ENCODE measurements around the gene ZBTB40.

ZBTB40 gene

GRCh38 chr1:22436948-22437347 is 14.7 kb upstream of the ZBTB40 start:
- Histone ChIP-seq H3K4me3 (ENCODE audit: severe bottlenecking) (no peak overlapping the region), H3K4me1 (ENCODE audit: insufficient read depth, poor library complexity, severe bottlenecking) (no peaks in the 10 kb centered on the region), H3K27me3 (ENCODE audit: insufficient read depth, poor library complexity, severe bottlenecking) (peaks cover 4% of the 10 kb centered on the region), H3K27ac (ENCODE audit: poor library complexity, severe bottlenecking) (no peak overlapping the region), H3K9me3 (ENCODE audit: severe bottlenecking) (peaks cover 6% of the 10 kb centered on the region), H3K36me3 (ENCODE audit: low read depth) (no peaks in the 10 kb centered on the region)
- TF ChIP-seq, protein P1, sequence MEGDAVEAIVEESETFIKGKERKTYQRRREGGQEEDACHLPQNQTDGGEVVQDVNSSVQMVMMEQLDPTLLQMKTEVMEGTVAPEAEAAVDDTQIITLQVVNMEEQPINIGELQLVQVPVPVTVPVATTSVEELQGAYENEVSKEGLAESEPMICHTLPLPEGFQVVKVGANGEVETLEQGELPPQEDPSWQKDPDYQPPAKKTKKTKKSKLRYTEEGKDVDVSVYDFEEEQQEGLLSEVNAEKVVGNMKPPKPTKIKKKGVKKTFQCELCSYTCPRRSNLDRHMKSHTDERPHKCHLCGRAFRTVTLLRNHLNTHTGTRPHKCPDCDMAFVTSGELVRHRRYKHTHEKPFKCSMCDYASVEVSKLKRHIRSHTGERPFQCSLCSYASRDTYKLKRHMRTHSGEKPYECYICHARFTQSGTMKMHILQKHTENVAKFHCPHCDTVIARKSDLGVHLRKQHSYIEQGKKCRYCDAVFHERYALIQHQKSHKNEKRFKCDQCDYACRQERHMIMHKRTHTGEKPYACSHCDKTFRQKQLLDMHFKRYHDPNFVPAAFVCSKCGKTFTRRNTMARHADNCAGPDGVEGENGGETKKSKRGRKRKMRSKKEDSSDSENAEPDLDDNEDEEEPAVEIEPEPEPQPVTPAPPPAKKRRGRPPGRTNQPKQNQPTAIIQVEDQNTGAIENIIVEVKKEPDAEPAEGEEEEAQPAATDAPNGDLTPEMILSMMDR (IDR thresholded peaks at IDR 0.05; ENCODE audit: poor library complexity, severe bottlenecking), result no peak
- DNase-seq (ENCODE audit: low spot score), result no peak
- no peak for ATAC-seq (ENCODE audit: low read depth)

GRCh38 chr1:22437573-22437972 is 14.1 kb upstream of the ZBTB40 start:
- no peaks in the 10 kb centered on the region for H3K4me1 ChIP-seq (ENCODE audit: insufficient read depth, poor library complexity, severe bottlenecking)
- no peak overlapping the region for H3K27ac ChIP-seq (ENCODE audit: poor library complexity, severe bottlenecking)
- TF ChIP-seq, protein P1 (IDR thresholded peaks at IDR 0.05; ENCODE audit: poor library complexity, severe bottlenecking), result no peak
- peaks cover 6% of the 10 kb centered on the region for H3K9me3 ChIP-seq (ENCODE audit: severe bottlenecking)
- peaks cover 4% of the 10 kb centered on the region for H3K27me3 ChIP-seq (ENCODE audit: insufficient read depth, poor library complexity, severe bottlenecking)
- ATAC-seq (ENCODE audit: low read depth) (no peak), DNase-seq (ENCODE audit: low spot score) (no peak)
- no peaks in the 10 kb centered on the region for H3K36me3 ChIP-seq (ENCODE audit: low read depth)
- no peak overlapping the region for H3K4me3 ChIP-seq (ENCODE audit: severe bottlenecking)

DNA sequence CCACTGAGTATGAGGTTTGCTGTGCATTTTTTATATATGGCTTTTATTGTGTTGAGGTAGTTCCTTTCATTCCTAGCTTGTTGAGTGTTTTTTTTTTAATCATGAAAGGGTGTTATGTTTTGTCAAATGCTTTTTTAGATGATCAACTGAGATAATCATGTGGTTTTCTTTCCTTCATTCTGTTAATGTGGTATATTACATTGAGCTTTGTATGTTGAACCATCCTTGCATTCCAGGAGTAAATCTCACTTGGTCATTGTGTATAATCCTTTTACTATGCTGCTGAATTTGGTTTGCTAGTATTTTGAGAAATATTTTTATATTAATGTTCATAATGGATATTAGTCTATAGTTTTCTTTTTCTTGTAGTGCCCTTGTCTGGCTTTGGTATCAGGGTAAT is 11.1 kb upstream of the ZBTB40 start:
- TF ChIP-seq, protein P1 (IDR thresholded peaks at IDR 0.05; ENCODE audit: poor library complexity, severe bottlenecking), result no peak
- no peak for DNase-seq (ENCODE audit: low spot score)
- ATAC-seq (ENCODE audit: low read depth), result no peak
- H3K27ac ChIP-seq (ENCODE audit: poor library complexity, severe bottlenecking), result no peak overlapping the region
- no peaks in the 10 kb centered on the region for H3K4me1 ChIP-seq (ENCODE audit: insufficient read depth, poor library complexity, severe bottlenecking)
- no peaks in the 10 kb centered on the region for H3K36me3 ChIP-seq (ENCODE audit: low read depth)
- H3K4me3 ChIP-seq (ENCODE audit: severe bottlenecking), result no peak overlapping the region
- no peaks in the 10 kb centered on the region for H3K27me3 ChIP-seq (ENCODE audit: insufficient read depth, poor library complexity, severe bottlenecking)
- peaks cover 6% of the 10 kb centered on the region for H3K9me3 ChIP-seq (ENCODE audit: severe bottlenecking)

DNA sequence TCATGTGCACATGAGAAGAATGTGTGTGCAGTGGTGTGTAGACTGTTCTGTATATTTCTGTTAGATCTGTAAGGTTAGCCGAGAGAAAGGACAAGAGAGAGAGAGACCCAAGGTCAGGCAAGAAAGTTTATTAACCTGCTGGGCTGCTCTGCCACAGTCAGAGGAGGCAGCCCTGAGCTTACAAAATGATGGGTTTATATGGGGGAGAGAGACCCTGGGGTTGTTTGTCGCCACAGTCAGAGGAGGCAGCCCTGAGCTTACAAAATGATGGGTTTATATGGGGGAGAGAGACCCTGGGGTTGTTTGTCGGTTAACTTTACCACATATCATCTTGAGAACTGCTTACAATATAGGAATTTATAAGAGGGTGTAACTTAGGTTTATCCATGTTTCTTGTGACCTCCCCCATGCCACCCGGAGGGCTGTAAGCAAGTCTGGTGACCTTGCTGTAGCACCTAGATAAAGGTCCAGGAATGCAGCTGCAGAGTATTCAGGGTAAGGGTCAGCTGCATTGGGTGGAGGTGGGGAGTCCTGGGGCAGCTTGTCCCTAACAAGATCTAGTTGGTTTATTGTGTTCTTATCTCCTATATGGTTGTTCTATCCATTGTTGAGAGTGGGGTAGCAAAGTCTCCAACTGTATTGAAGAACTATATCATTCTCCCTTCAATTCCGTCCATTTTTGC is 9.3 kb upstream of the ZBTB40 start:
- Histone ChIP-seq H3K27ac (ENCODE audit: poor library complexity, severe bottlenecking) (no peak overlapping the region), H3K9me3 (ENCODE audit: severe bottlenecking) (peaks cover 6% of the 10 kb centered on the region), H3K27me3 (ENCODE audit: insufficient read depth, poor library complexity, severe bottlenecking) (no peaks in the 10 kb centered on the region), H3K4me1 (ENCODE audit: insufficient read depth, poor library complexity, severe bottlenecking) (no peaks in the 10 kb centered on the region), H3K36me3 (ENCODE audit: low read depth) (no peaks in the 10 kb centered on the region), H3K4me3 (ENCODE audit: severe bottlenecking) (no peak overlapping the region)
- DNase-seq (ENCODE audit: low spot score) (no peak), ATAC-seq (ENCODE audit: low read depth) (no peak)
- TF ChIP-seq, protein P1 (IDR thresholded peaks at IDR 0.05; ENCODE audit: poor library complexity, severe bottlenecking), result no peak

- H3K27me3 ChIP-seq (ENCODE audit: insufficient read depth, poor library complexity, severe bottlenecking), result no peaks in the 10 kb centered on the region
- DNase-seq (ENCODE audit: low spot score) (no peak), ATAC-seq (ENCODE audit: low read depth) (no peak)
- H3K4me3 ChIP-seq (ENCODE audit: severe bottlenecking), result no peak overlapping the region
- peaks cover 6% of the 10 kb centered on the region for H3K9me3 ChIP-seq (ENCODE audit: severe bottlenecking)
- no peaks in the 10 kb centered on the region for H3K36me3 ChIP-seq (ENCODE audit: low read depth)
- H3K4me1 ChIP-seq (ENCODE audit: insufficient read depth, poor library complexity, severe bottlenecking), result no peaks in the 10 kb centered on the region
- TF ChIP-seq, protein P1 (IDR thresholded peaks at IDR 0.05; ENCODE audit: poor library complexity, severe bottlenecking), result no peak
- H3K27ac ChIP-seq (ENCODE audit: poor library complexity, severe bottlenecking), result no peak overlapping the region
These were observed 8.3 kb upstream of the ZBTB40 start for GRCh38 chr1:22443332-22443731.

All from RWPE2 (cell line).